GM06990 (cell line): ENCODE data around the gene SHC4.

ENCODE experiments used
- DNase-seq: peaks from one replicate; pipeline ENCODE4 v3.0.0-alpha.2; 2011; ENCODE audit not compliant: insufficient read length; ENCODE audit errors: extremely low read depth
- H3K27me3 ChIP-seq: replicated peaks from 2 replicates; pipeline ENCODE4 v1.6.0; 2011; ENCODE audit warnings: low read length; ENCODE audit not compliant: control insufficient read depth, insufficient read depth
- H3K36me3 ChIP-seq: 2 replicates; pipeline ENCODE4 v1.5.1; 2011; ENCODE audit warnings: low read length; ENCODE audit not compliant: control insufficient read depth, insufficient read depth
- H3K4me3 ChIP-seq: replicated peaks from 2 replicates; pipeline ENCODE4 v1.5.1; 2011; ENCODE audit warnings: low read depth, mild to moderate bottlenecking, control low read depth, low read length
- TF ChIP-seq, protein P1 (sequence below): IDR thresholded peaks from 2 replicates; pipeline ENCODE4 v1.5.1; 2011; ENCODE audit warnings: low read length, control low read depth, mild to moderate bottlenecking, inconsistent platforms; ENCODE audit not compliant: insufficient read depth, poor library complexity, severe bottlenecking

The SHC4 gene

DNA sequence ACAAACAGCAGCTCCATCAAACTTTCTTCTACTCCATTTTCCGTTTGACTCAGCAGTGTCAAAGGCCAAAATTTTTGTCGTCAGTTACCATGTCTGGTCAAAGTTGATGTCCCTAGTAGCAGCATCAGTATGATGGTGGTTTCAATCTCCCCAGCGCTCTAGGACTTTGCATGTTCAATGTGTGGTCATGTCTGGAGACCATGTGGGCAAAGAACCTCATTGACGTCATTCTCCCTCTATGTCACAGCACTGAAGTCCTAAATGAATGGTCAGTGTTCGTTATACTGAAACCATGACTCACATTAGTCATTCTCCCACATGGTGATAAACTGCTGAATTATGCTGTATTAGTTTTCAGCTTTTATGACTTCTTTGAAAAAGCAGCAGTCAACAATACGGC, 23.2 kb downstream of the SHC4 start:
- TF ChIP-seq, protein P1, sequence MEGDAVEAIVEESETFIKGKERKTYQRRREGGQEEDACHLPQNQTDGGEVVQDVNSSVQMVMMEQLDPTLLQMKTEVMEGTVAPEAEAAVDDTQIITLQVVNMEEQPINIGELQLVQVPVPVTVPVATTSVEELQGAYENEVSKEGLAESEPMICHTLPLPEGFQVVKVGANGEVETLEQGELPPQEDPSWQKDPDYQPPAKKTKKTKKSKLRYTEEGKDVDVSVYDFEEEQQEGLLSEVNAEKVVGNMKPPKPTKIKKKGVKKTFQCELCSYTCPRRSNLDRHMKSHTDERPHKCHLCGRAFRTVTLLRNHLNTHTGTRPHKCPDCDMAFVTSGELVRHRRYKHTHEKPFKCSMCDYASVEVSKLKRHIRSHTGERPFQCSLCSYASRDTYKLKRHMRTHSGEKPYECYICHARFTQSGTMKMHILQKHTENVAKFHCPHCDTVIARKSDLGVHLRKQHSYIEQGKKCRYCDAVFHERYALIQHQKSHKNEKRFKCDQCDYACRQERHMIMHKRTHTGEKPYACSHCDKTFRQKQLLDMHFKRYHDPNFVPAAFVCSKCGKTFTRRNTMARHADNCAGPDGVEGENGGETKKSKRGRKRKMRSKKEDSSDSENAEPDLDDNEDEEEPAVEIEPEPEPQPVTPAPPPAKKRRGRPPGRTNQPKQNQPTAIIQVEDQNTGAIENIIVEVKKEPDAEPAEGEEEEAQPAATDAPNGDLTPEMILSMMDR: no peak
- Histone ChIP-seq H3K27me3 (no peaks in the 10 kb centered on the region), H3K36me3 (no peaks in the 10 kb centered on the region), H3K4me3 (no peak overlapping the region)
- peak; percentile 56 for DNase-seq

DNA sequence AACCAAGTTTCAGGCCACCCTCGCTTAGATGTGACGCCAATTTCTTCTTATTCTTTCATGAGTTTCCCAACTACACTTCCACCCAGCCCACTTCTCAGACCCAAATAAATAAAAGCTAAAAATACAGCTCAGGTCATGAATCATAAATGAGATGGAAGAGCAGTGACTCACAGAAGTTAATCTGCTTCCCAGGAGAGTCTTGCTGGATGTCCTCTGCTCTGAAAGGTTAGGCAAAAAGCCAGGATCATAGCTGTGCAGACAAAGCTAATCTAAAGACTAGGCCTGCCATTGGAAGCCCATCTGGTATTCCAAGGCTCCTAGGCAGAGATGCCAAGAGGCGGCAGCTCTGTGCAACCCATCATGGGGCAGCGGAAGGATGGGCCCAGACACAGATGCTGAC, 24.1 kb downstream of the SHC4 start:
- DNase-seq: no peak
- TF ChIP-seq, protein P1: no peak
- no peak overlapping the region for H3K4me3 ChIP-seq
- no peaks in the 10 kb centered on the region for H3K36me3 ChIP-seq
- H3K27me3 ChIP-seq: no peaks in the 10 kb centered on the region

DNA sequence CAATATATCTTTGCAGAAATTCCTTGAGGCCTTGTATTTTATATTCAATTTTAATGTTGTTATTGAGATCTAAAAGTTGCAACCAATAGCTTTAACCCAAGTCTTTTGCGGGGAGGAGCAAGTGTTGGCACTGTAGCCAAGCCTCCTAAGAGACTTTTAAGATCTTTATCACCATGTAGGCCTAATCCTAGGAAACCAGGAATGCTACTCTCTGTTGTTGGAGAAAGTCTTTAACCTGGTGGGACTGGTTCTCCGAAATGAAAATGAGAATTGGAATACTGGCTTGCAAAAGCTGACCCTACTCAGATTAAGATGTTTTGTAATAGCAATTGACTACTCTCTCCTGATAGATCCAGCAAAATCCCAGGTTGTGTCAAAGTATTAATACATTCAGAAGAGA, 25.8 kb downstream of the SHC4 start:
- TF ChIP-seq, protein P1: no peak
- H3K27me3 ChIP-seq: no peaks in the 10 kb centered on the region
- DNase-seq: no peak
- no peaks in the 10 kb centered on the region for H3K36me3 ChIP-seq
- no peak overlapping the region for H3K4me3 ChIP-seq

DNA sequence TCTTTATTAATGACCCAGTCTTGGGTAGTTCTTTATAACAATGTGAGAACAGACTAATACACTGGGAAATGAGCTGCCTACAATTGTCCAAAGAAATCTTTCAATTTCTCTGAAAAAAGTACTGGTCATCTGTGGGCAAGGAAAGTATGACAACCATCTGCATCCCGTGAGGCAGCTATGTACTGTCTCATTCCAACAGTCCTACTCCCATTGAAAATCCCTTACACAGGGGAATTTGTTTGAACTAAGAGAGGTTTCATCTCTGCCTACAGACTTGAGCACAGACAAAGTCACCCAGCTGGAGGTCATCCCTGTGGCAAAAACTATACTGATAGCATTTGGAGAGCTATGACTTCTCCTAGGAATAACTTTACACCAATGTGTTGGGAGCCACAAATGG, 27.1 kb downstream of the SHC4 start:
- no peak for DNase-seq
- Histone ChIP-seq H3K4me3 (no peak overlapping the region), H3K36me3 (no peaks in the 10 kb centered on the region), H3K27me3 (no peaks in the 10 kb centered on the region)
- TF ChIP-seq, protein P1: no peak

DNA sequence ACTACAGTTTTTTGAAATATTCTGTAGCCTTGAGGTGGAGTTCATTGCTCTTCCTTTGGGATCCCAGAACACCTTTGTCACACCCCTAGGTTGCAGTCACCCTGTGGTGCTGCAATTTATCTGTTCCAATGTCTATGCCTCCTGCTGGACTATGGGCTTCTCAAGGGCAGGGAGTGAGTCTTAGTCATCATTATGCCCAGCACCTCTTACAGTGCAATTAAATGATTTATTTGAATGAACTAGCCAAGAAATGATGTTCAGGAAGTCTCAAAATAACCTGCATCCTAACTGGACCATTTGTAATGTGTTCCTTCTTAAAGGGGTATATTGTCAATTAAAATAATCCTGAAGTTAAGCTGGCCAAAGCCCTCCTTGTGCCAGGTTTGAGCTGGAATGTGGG, 28.5 kb downstream of the SHC4 start:
- H3K4me3 ChIP-seq: no peak overlapping the region
- H3K27me3 ChIP-seq: no peaks in the 10 kb centered on the region
- TF ChIP-seq, protein P1: no peak
- no peak for DNase-seq
- no peaks in the 10 kb centered on the region for H3K36me3 ChIP-seq

DNA sequence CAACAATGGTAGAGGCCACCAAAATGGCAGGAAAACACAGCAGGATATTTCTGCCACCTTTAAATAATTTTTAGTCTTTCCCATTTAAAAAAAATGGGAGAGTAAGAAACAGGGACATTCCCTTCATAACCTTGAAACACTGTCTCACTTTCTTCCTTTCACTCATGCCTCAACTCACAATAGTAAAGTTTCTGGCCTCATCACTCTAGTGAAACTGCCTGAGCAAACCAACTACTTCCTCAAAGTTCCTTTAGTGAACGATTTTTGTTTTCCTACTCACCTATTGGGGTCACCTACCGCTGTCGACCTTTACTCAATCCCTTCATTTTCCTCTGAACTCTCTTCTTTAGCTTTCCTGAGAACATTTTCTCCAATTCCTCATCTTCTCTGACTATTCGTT, 33.0 kb downstream of the SHC4 start:
- DNase-seq: no peak
- Histone ChIP-seq H3K27me3 (no peaks in the 10 kb centered on the region), H3K4me3 (no peak overlapping the region), H3K36me3 (no peaks in the 10 kb centered on the region)
- TF ChIP-seq, protein P1: no peak
